ENCODE measurements around the gene AKAP9.
"Not testable (repeated sequence)": the region's sequence is repeated elsewhere in the genome, so short reads cannot be mapped to it uniquely, and the experiment has no call there.

AKAP9 gene

DNA sequence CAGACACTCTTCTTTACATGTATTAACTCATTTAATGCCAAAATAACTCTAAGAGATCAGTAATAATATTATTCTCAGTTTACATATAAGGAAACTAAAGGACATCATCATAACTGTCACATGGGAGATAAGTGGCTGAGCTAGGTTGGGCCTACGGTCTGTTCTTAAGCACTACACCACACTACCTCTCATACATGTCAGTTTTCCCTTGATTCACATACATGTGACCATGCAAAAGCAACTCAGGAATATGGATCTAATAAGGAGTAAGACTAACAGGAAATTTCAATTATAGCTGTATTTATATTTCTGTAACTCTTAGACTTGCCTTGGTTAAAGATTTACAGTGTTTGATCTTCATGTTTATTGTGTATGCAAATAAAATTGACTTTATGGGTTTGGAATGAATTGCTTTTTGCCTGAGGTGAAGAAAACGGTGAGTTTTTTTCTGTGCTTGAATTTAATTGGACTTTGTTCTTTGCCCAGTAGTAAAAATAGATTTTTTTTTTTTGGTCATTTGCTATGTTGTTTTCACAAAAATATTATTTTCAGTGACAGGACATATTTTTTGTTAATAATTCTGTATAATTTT lies 123.9 kb downstream of the AKAP9 start:
- DNase-seq (ENCODE audit: low read depth), result no peak

DNA sequence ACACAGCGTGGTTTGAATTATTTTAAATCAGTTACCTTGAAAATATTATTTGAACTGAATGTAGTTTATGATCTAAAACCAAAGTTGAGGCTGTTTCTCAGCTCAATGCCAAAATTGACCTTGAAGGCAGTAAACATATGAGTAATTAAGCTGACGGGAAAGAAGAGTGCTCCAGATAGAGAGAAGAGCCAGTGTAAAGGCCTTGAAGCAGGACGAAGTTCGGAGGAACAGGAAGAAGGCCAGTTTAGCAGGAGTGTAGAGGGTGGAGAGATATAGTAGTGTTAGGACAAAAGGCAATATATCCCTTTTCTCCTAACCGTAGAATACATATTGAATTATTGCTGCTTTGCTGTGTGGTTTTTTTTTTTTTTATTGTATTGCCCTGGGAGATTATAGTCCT lies 130.4 kb downstream of the AKAP9 start:
- peak; percentile 66 for DNase-seq (ENCODE audit: low read depth)

GRCh38 chr7:92072121-92072520 lies 131.5 kb downstream of the AKAP9 start:
- no peak for DNase-seq (ENCODE audit: low read depth)

- no peak for DNase-seq (ENCODE audit: low read depth)
Measured at GRCh38 chr7:92072708-92073107, 132.0 kb downstream of the AKAP9 start.

DNA sequence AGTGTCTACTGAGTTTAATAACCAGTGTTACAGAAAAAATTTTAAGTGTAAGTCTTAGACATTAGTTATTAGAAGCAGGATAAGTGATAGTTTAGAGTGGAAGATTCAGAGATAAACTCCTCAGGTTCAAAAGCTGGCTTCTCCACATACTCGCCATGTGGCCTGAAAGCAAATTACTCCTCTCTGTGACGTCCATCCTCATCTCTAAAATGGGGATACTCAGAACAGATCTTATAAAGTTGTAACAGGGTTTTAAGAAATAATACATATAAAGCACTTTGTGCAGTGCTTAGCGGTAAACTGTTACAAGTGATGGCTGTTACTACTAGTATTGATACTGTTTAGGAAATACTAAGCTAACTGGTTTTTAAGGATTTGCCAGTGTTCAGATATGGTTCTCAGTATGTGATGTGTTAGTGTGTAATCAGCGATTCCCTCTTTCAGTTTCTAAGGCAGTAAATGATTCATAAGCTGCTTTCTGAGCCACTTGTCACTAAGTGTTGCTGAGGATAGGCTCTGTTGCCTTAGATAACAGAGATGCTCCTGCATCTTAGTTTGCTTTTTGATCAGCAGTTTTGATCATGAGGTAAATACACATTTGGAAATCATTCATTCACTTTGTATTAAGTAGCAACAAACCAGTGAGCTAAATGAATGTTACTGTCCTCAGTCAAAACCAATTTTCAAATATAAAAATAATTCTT lies 134.9 kb downstream of the AKAP9 start:
- no peak for DNase-seq (ENCODE audit: low read depth)

DNA sequence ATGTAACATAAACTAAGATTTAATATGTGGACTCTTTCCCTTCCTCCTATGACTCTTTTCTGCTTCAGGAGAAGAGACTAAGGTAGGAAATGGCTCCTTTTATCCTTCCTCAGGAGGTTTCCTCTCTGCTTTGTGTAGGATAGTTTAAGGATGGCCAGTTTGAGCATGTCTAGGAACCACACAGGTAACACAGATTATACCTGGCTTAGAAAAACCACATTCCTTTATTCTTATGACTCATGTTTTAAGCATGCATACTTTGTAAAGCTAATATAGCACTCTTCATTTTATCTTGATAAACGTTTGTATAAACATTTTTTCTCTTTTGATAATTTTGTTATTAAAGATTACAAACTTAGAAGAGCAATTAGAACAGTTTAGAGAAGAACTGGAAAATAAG lies 135.8 kb downstream of the AKAP9 start:
- no peak for DNase-seq (ENCODE audit: low read depth)

- DNase-seq (ENCODE audit: low read depth), result not testable (repeated sequence)
Measured at GRCh38 chr7:92083922-92084321, 143.3 kb downstream of the AKAP9 start.

DNA sequence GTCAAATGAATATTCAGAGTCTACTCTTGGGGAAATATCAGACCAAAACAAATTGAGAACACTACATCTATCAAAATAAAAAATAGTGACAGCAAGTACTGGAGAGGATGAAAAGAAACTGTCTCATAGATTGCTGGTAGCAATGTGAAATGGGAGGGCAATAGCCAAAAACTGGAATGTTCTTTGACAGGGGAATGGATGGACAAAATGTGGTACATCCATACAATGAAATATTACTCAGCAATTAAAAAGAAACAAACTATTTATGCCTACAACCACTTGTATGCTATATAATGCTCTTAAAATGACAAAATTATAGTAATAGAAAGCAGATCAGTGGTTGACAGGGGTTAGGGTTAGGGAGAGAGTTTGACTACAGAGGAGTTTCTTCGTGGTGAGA lies 147.6 kb downstream of the AKAP9 start:
- no peak for DNase-seq (ENCODE audit: low read depth)

GRCh38 chr7:92092210-92092609 lies 151.5 kb downstream of the AKAP9 start:
- DNase-seq (ENCODE audit: low read depth), result no peak

DNA sequence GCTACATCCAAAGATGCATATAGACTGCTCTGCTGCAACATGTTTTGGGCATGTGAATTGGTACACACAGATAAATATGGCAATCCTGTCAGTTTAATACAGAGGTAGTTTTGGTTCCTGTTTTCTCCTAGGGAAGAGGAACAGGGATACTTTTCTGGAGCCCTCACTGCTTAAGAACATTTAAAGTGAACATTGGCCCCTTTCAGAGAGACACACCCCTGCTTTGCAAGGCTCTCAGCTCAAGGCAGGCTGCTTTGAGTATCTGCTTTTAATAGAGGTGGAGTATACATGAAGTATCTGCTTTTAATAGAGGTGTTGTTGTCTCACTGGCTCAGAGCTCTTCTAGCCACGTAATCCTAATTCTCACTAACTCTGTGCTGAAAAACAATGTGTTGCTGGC lies 154.7 kb downstream of the AKAP9 start:
- no peak for DNase-seq (ENCODE audit: low read depth)

DNA sequence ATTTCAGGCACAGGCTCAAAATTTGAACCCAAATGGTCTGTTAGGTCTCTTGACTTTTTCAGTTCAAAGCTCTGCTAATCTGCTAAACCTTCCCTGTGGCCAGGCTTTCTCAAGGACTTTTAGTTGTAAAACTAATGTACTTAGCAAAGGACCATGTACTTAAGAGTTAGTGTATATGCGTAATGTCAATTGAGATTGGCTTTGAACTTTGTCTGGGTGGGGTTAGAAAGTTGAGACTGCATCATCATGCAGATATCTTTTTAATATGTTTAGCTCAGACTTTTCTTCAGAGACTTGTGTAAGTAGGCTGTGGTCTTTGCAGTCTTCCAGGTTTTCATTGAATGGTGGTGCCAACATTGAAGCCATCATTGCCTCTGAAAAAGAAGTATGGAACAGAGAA lies 159.9 kb downstream of the AKAP9 start:
- no peak for DNase-seq (ENCODE audit: low read depth)

DNA sequence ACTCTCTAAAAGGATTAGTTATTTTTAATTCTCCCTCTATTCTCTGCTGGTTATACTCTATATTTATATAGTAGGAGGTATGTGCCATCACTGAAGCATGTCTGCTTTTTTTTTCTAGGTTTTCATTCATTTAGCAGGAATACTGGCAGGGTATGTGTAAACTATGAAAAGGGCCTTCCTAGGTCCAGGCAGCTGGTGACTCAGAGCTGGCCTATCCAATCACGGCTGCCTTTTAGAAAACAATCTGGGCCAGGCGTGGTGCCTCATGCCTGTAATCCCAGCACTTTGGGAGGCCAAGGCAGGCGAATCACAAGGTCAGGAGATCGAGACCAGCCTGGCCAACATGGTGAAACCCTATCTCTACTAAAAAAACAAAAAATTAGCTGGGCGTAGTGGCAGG lies 162.2 kb downstream of the AKAP9 start:
- peak; percentile 51 for DNase-seq (ENCODE audit: low read depth)

DNA sequence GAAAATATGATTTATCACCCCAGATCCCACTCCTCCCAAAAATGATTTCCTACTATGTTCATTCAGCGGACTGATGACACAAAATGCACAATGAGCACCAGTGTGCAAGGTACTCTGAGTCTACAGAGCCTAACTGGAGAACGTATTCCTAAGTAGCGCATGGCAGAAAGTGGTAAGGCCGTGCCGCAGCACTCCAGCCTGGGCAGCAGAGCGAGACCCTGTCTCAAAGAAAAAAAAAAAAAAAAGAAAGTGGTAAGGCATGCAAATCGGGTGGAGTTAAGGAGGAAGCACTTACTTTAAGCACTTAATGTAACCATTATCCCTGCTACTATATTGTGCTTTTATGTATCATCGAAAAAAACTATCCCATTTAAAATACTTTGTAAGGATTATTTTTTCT lies 168.2 kb downstream of the AKAP9 start:
- DNase-seq (ENCODE audit: low read depth), result no peak

GRCh38 chr7:92110857-92111256 lies 170.2 kb downstream of the AKAP9 start:
- DNase-seq (ENCODE audit: low read depth), result no peak

DNA sequence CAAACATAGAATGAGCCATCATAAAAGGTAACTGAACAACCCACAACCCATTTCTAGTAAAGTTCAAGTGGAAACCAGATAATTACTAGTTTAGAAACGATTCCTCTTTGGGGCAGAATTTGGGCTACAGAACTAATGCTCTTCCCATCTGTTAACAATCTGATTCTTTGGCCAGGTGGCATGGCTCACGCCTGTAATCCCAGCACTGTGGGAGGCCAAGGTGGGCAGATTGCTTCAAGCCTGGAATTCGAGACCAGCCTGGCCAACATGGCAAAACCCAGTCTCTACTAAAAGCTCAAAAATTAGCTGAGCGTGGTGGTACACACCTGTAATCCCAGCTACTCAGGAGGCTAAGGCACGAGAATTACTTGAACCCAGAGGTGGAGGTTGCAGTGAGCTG lies 175.2 kb downstream of the AKAP9 start:
- no peak for DNase-seq (ENCODE audit: low read depth)

DNA sequence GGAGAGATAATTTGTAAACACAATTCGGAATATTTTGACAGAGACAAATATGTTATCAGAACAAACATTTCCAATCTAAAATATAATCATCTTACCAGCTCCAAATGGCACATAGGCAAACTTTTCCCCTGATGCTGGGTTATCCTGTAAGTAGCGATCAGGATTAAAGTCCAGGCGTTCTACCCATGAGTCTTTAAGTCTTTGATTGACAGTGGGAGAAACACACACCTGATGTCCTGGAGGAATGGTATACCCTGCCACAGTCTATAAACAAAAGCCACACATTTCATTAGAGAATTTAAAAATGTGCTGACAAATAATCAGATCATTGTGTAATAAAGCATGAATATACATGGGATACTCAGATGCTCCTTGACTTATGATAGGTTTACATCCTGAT lies 176.3 kb downstream of the AKAP9 start:
- DNase-seq (ENCODE audit: low read depth), result no peak

- no peak for DNase-seq (ENCODE audit: low read depth)
Measured at GRCh38 chr7:92119213-92119759, 178.6 kb downstream of the AKAP9 start.

DNA sequence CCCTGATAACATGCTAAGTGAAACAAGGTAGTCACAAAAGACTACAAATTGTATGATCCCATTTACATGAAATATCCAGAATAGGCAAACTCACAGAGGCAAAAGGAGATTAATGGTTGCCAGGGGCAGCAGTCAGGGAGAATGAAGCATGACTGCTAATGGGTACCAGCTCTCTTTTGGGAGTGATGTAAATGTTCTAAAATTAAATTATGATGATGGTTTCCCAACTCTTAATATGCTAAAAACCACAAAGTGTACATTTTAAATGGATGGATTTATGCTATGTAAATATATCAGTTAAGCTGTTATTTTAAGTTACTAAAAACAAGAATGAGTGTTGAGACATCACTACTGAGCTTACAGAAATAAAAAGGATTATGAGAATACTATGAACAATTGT lies 181.0 kb downstream of the AKAP9 start:
- no peak for DNase-seq (ENCODE audit: low read depth)

DNA sequence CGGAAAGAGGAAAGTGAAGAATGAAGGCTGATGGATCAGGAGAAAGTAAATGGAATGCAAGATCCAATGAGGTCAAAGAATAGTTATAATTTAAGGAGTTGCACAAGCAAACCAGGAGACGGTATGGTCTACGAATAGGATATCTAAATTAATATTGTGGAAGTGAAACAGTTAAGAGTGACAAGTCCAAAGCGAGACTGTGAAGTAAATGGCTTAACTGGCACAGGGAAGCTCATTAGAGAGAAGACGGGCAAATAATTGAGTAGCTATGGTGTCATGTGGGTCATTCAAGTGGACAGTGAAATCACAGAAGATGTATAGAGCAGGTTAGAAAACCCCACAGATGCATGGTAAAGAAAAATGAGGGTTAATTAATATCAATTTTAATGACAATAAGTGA lies 190.4 kb downstream of the AKAP9 start:
- DNase-seq (ENCODE audit: low read depth), result no peak

- no peak for DNase-seq (ENCODE audit: low read depth)
Measured at GRCh38 chr7:92131764-92132330, 191.2 kb downstream of the AKAP9 start.

DNA sequence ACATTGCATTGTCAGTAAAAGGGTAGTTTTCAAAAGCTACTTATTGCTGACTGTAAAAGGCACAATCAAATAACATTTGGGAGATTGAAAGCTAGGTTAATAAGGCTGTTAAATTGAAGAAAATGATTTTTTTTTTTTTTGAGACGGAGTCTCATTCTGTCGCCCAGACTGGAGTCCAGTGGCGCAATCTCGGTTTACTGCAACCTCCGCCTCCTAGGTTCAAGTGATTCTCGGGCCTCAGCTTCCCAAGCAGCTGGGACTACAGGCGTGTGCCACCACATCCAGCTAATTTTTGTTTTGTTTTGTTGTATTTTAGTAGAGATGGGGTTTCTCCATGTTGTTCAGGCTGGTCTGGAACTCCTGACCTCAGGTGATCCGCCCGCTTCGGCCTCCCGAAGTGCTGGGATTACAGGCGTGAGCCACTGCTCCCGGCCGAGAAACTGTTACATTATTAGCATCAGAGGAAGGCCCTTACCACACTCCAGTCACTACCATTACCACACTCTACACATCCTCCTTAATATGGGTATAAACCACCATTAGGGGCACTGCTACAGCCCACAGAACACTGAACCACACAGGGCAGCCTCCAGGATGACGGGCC lies 192.6 kb downstream of the AKAP9 start:
- DNase-seq (ENCODE audit: low read depth), result peak; percentile 61

GRCh38 chr7:92133737-92134270 lies 193.1 kb downstream of the AKAP9 start:
- peak; percentile 35 for DNase-seq (ENCODE audit: low read depth)

All from amniotic epithelial cell (primary cell).